H9 (cell line): ENCODE data around the gene DIAPH3. TPM values are rescaled to one million over a fixed set of nuclear protein-coding genes. Genes with fewer than 3 reads are reported as not detected.

Experiments used
- DNase-seq: peaks from one replicate; pipeline ENCODE4 v3.0.0-alpha.2; 2017
- H2AFZ ChIP-seq: one replicate; pipeline ENCODE4 v1.6.1; 2013; ENCODE audit warnings: mild to moderate bottlenecking, low read length, control low read depth, moderate library complexity
- H2AK5ac ChIP-seq: 2 replicates; pipeline ENCODE4 v1.6.1; 2013; ENCODE audit warnings: low read length, control low read depth, mixed read lengths; ENCODE audit not compliant: insufficient read length
- H2BK120ac ChIP-seq: one replicate; pipeline ENCODE4 v1.6.1; 2013; ENCODE audit warnings: low read depth, mild to moderate bottlenecking, low read length, control low read depth, inconsistent platforms; ENCODE audit not compliant: poor library complexity, severe bottlenecking
- H2BK12ac ChIP-seq: 2 replicates; pipeline ENCODE4 v1.6.1; 2013; ENCODE audit warnings: low read length, control low read depth, mixed read lengths, low read depth; ENCODE audit not compliant: insufficient read length
- H2BK15ac ChIP-seq: 2 replicates; pipeline ENCODE4 v1.6.1; 2013; ENCODE audit warnings: low read depth, low read length, control low read depth
- H2BK20ac ChIP-seq: one replicate; pipeline ENCODE4 v1.6.1; 2013; ENCODE audit warnings: low read depth, mild to moderate bottlenecking, low read length, control low read depth, inconsistent platforms; ENCODE audit not compliant: poor library complexity, severe bottlenecking
- H2BK5ac ChIP-seq: 2 replicates; pipeline ENCODE4 v1.6.1; 2013; ENCODE audit warnings: low read length, control low read depth, mixed read lengths; ENCODE audit not compliant: insufficient read length
- H3K14ac ChIP-seq: 2 replicates; pipeline ENCODE4 v1.6.1; 2013; ENCODE audit warnings: low read length, control low read depth; ENCODE audit not compliant: insufficient read depth
- H3K18ac ChIP-seq: 2 replicates; pipeline ENCODE4 v1.6.1; 2013; ENCODE audit warnings: low read depth, mild to moderate bottlenecking, mixed read lengths, low read length, control low read depth; ENCODE audit not compliant: insufficient read length
- H3K23ac ChIP-seq: 2 replicates; pipeline ENCODE4 v1.6.1; 2013; ENCODE audit warnings: low read length, control low read depth, mixed read lengths, low read depth; ENCODE audit not compliant: insufficient read length
- H3K23me2 ChIP-seq: 2 replicates; pipeline ENCODE4 v1.6.1; 2013; ENCODE audit warnings: low read depth, mild to moderate bottlenecking, mixed read lengths, low read length, control low read depth; ENCODE audit not compliant: insufficient read length, poor library complexity, severe bottlenecking
- H3K27ac ChIP-seq: 2 replicates; pipeline ENCODE4 v1.5.1; 2013; ENCODE audit warnings: low read length, control low read depth, mixed read lengths, low read depth; ENCODE audit not compliant: insufficient read length
- H3K27me3 ChIP-seq: 2 replicates; pipeline ENCODE4 v1.6.1; 2013; ENCODE audit warnings: low read length, control low read depth, inconsistent platforms; ENCODE audit not compliant: insufficient read depth
- H3K4ac ChIP-seq: 2 replicates; pipeline ENCODE4 v1.6.1; 2013; ENCODE audit warnings: low read depth, mild to moderate bottlenecking, control low read depth, inconsistent platforms, low read length, moderate library complexity
- H3K4me1 ChIP-seq: 2 replicates; pipeline ENCODE4 v1.6.1; 2013; ENCODE audit warnings: low read length, control low read depth, inconsistent platforms; ENCODE audit not compliant: insufficient read depth
- H3K4me2 ChIP-seq: 2 replicates; pipeline ENCODE4 v1.6.1; 2013; ENCODE audit warnings: low read length, control low read depth, mixed read lengths; ENCODE audit not compliant: insufficient read length, insufficient read depth
- H3K56ac ChIP-seq: 2 replicates; pipeline ENCODE4 v1.6.1; 2013; ENCODE audit warnings: low read depth, mild to moderate bottlenecking, mixed read lengths, low read length, control low read depth; ENCODE audit not compliant: insufficient read length
- H3K79me1 ChIP-seq: 2 replicates; pipeline ENCODE4 v1.6.1; 2013; ENCODE audit warnings: low read depth, mild to moderate bottlenecking, moderate library complexity, low read length, control low read depth, inconsistent platforms; ENCODE audit not compliant: insufficient read depth, poor library complexity, severe bottlenecking
- H3K79me2 ChIP-seq: 2 replicates; pipeline ENCODE4 v1.6.1; 2013; ENCODE audit warnings: low read length, control low read depth, inconsistent platforms; ENCODE audit not compliant: insufficient read depth
- H3K9ac ChIP-seq: 2 replicates; pipeline ENCODE4 v1.6.1; 2013; ENCODE audit warnings: low read length, control low read depth, mixed read lengths; ENCODE audit not compliant: insufficient read length; ENCODE audit errors: extremely low read depth
- H3K9me3 ChIP-seq: one replicate; pipeline ENCODE4 v1.6.1; 2013; ENCODE audit warnings: low read depth, low read length, inconsistent platforms; ENCODE audit not compliant: control insufficient read depth
- H3T11ph ChIP-seq: one replicate; pipeline ENCODE4 v1.6.1; 2013; ENCODE audit warnings: mild to moderate bottlenecking, low read length, control low read depth, inconsistent platforms
- H4K20me1 ChIP-seq: one replicate; pipeline ENCODE4 v1.6.1; 2013; ENCODE audit not compliant: control insufficient read depth, insufficient read length, insufficient read depth
- H4K5ac ChIP-seq: 2 replicates; pipeline ENCODE4 v1.6.1; 2013; ENCODE audit warnings: low read depth, mild to moderate bottlenecking, mixed read lengths, low read length, control low read depth; ENCODE audit not compliant: insufficient read length
- H4K8ac ChIP-seq: replicated peaks from 2 replicates; pipeline ENCODE4 v1.6.1; 2013; ENCODE audit warnings: low read length, control low read depth, mixed read lengths, low read depth; ENCODE audit not compliant: insufficient read length
- H4K91ac ChIP-seq: 2 replicates; pipeline ENCODE4 v1.6.1; 2013; ENCODE audit warnings: low read depth, mild to moderate bottlenecking, moderate library complexity, mixed read lengths, low read length, control low read depth; ENCODE audit not compliant: insufficient read length
- H3K27ac Mint-ChIP-seq, 3 experiments: 2 replicates in 2 of 3; 3 replicates in 1 of 3; pipeline ENCODE4 v1.8.0; 2020 to 2021; ENCODE audit warnings: mixed read lengths in 3 of 3, mild to moderate bottlenecking in 1 of 3, moderate library complexity in 1 of 3
- H3K27me3 Mint-ChIP-seq: 2 replicates; pipeline ENCODE4 v1.8.0; 2021; ENCODE audit warnings: low read depth, mild to moderate bottlenecking, moderate library complexity, mixed read lengths
- H3K36me3 Mint-ChIP-seq, 3 experiments: 2 replicates in 2 of 3; 3 replicates in 1 of 3; pipeline ENCODE4 v1.8.0; 2020 to 2021; ENCODE audit warnings: low read depth in 3 of 3, mixed read lengths in 3 of 3; ENCODE audit not compliant: insufficient read depth in 1 of 3
- H3K4me1 Mint-ChIP-seq, 2 experiments: 2 replicates each; pipeline ENCODE4 v1.8.0; 2020; ENCODE audit warnings: mixed read lengths in 2 of 2
- H3K4me3 Mint-ChIP-seq, 2 experiments: 2 replicates in 1 of 2; 3 replicates in 1 of 2; pipeline ENCODE4 v1.8.0; 2020 to 2021; ENCODE audit warnings: mild to moderate bottlenecking in 2 of 2, mixed read lengths in 2 of 2, moderate library complexity in 1 of 2
- H3K9me3 Mint-ChIP-seq, 2 experiments: 2 replicates in 1 of 2; 3 replicates in 1 of 2; pipeline ENCODE4 v1.8.0; 2020; ENCODE audit warnings: mild to moderate bottlenecking in 2 of 2, mixed read lengths in 2 of 2, moderate library complexity in 1 of 2
- WGBS: extraction: QIAGEN DNeasy Blood & Tissue Kit; methylation state at CpG from one replicate; pipeline ENCODE4 v1.1.7; 2013; ENCODE audit warnings: missing lambda C conversion rate, low lambda C conversion rate, mixed read lengths; ENCODE audit not compliant: insufficient read length; ENCODE audit errors: extremely low coverage; 5-methylcytosine and 5-hydroxymethylcytosine counted together
- total RNA-seq: library from RNA; stranded (reverse); gene quantifications from 2 replicates; pipeline ENCODE4 v1.2.1, GENCODE V29; 2021
- TF ChIP-seq, protein P1 (sequence below): fragments of 200-600 bp; sonication (generic); conservative IDR thresholded peaks from 3 replicates; pipeline ENCODE4 v1.8.0; 2021; ENCODE audit warnings: antibody characterized with exemption, mild to moderate bottlenecking

The DIAPH3 gene
- total RNA-seq, 1 experiment from 2014 or later = 23.1 TPM

DNA sequence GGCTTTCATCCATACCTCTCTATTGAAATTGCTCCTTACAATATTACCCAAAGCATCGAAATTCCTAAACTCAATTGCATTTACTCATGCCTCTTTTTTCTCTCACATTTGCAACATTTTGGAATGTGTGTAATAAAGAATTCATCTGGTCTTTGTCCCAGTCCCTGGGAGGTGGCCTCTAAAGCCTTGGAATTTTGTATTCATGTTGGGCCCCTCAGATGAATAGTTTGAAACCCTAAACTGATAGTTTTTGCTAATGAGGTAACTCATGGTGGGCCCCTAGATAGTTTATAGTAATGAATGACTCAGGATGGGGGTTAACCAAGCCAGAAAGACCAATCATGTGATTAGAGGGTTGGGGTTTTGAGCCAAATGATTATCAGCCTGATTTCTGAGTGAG lies 490.4 kb downstream of the DIAPH3 start:
- peaks cover 0 to 1% (median 0%) of the 10 kb centered on the region in 3 experiments; a peak in 2 of 7 replicates for H3K36me3 Mint-ChIP-seq
- H2AK5ac ChIP-seq = no peak overlapping the region
- H4K91ac ChIP-seq = no peak overlapping the region
- no peaks in the 10 kb centered on the region for H3K23me2 ChIP-seq
- no peak overlapping the region for H3K4me2 ChIP-seq
- peak overlapping the region; percentile 7 to 23 (median 7); a peak in 4 of 7 replicates for H3K27ac Mint-ChIP-seq
- no peak for DNase-seq
- no peak overlapping the region for H2AFZ ChIP-seq
- no peaks in the 10 kb centered on the region for H3K79me2 ChIP-seq
- H4K5ac ChIP-seq = no peak overlapping the region
- H3K56ac ChIP-seq = no peak overlapping the region
- H3K9me3 Mint-ChIP-seq = no peaks in the 10 kb centered on the region
- H3K27me3 ChIP-seq = no peaks in the 10 kb centered on the region
- H3T11ph ChIP-seq = no peak overlapping the region
- H2BK120ac ChIP-seq = no peak overlapping the region
- H3K14ac ChIP-seq = no peak overlapping the region
- no peak overlapping the region for H3K27ac ChIP-seq
- no peak overlapping the region for H3K23ac ChIP-seq
- no peak overlapping the region for H4K8ac ChIP-seq
- H3K4me1 Mint-ChIP-seq = peaks cover 17 to 37% of the 10 kb centered on the region in 2 experiments
- no peak overlapping the region for H2BK12ac ChIP-seq
- no peaks in the 10 kb centered on the region for H3K9me3 ChIP-seq
- H3K9ac ChIP-seq = no peak overlapping the region
- WGBS = no CpG with 5 or more reads among the region's 1 CpG
- H3K4ac ChIP-seq = no peak overlapping the region
- no peak overlapping the region for H2BK15ac ChIP-seq
- no peak overlapping the region for H2BK20ac ChIP-seq
- H2BK5ac ChIP-seq = no peak overlapping the region
- peaks cover 9% of the 10 kb centered on the region for H3K4me1 ChIP-seq
- TF ChIP-seq, protein P1, sequence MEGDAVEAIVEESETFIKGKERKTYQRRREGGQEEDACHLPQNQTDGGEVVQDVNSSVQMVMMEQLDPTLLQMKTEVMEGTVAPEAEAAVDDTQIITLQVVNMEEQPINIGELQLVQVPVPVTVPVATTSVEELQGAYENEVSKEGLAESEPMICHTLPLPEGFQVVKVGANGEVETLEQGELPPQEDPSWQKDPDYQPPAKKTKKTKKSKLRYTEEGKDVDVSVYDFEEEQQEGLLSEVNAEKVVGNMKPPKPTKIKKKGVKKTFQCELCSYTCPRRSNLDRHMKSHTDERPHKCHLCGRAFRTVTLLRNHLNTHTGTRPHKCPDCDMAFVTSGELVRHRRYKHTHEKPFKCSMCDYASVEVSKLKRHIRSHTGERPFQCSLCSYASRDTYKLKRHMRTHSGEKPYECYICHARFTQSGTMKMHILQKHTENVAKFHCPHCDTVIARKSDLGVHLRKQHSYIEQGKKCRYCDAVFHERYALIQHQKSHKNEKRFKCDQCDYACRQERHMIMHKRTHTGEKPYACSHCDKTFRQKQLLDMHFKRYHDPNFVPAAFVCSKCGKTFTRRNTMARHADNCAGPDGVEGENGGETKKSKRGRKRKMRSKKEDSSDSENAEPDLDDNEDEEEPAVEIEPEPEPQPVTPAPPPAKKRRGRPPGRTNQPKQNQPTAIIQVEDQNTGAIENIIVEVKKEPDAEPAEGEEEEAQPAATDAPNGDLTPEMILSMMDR = no peak
- no peak overlapping the region for H3K4me3 Mint-ChIP-seq
- no peak overlapping the region for H3K18ac ChIP-seq
- H4K20me1 ChIP-seq = no peaks in the 10 kb centered on the region
- H3K27me3 Mint-ChIP-seq = no peaks in the 10 kb centered on the region
- H3K79me1 ChIP-seq = no peaks in the 10 kb centered on the region
